ENCODE data around the gene LDLRAD4. TPM values are rescaled to one million over a fixed set of nuclear protein-coding genes. Genes with fewer than 3 reads are reported as not detected.

Gene LDLRAD4
- polyA plus RNA-seq, 1 donor = 9.1 TPM

DNA sequence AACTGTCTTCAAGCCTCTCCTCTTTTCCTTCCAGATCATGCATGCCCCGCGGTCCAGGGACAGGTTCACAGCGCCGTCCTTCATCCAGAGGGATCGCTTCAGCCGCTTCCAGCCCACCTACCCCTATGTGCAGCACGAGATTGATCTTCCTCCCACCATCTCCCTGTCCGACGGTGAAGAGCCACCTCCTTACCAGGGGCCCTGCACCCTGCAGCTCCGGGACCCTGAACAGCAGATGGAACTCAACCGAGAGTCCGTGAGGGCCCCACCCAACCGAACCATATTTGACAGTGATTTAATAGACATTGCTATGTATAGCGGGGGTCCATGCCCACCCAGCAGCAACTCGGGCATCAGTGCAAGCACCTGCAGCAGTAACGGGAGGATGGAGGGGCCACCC, 426.5 kb downstream of the LDLRAD4 start:
- Histone ChIP-seq H3K9me3 (ENCODE audit: control insufficient read depth, low read depth, low read length) (no peaks in the 10 kb centered on the region), H3K27me3 (ENCODE audit: control insufficient read depth, insufficient read depth, low read length) (peaks cover 13% of the 10 kb centered on the region), H3K4me3 (ENCODE audit: low read length) (no peak overlapping the region), H3K4me1 (ENCODE audit: control insufficient read depth, insufficient read depth, low read length) (no peaks in the 10 kb centered on the region), H3K27ac (ENCODE audit: low read length) (no peak overlapping the region), H3K36me3 (ENCODE audit: control insufficient read depth, insufficient read depth, low read length) (no peaks in the 10 kb centered on the region)
- no CpG with 5 or more reads among the region's 16 CpGs for WGBS (ENCODE audit: insufficient coverage, low lambda C conversion rate)
- DNase-seq = no peak

DNA sequence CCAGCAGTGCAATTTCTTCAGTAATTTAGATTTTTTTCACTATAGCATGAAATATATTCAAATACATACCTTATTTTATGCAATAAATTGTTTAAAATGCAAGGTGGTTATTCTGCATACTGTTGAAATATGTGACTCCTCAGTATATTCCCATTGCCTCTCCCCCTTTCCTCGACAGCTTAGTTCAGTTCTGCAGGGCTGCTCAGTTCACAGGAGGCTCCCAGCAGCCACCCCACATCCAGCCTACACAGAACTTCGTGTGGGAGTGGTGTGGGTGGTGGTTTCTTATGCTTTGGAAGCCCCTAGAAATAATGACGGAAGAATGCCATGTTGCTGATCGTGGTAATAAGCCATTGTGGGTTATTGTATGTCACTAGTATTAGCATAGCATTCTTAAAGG, 428.1 kb downstream of the LDLRAD4 start:
- DNase-seq = no peak

DNA sequence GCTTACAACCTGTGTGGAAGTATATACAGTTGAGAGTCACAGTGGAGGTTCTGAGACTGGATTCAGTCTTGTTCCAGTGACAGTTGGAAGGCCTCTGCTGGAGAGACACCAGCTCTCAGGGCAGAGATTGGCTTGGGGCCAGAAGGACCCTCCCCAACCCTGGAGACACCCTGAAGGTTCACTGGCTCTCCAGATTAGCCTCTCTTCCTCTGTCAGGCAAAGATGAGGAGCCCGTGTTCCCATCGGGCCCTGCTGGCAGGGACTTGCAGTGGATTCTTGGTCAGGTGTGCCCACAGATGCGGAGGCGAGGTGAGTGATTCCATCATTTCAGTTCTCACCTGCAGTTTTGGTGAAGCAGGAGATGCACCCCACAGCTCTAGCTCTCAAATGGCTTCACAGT, 429.2 kb downstream of the LDLRAD4 start:
- WGBS (ENCODE audit: insufficient coverage, low lambda C conversion rate) = no CpG with 5 or more reads among the region's 4 CpGs
- H3K36me3 ChIP-seq (ENCODE audit: control insufficient read depth, insufficient read depth, low read length) = no peaks in the 10 kb centered on the region

More for the DNA sequence above, 428.1 kb downstream of the LDLRAD4 start:
- no CpG with 5 or more reads among the region's 4 CpGs for WGBS (ENCODE audit: insufficient coverage, low lambda C conversion rate)
- Histone ChIP-seq H3K36me3 (ENCODE audit: control insufficient read depth, insufficient read depth, low read length) (no peaks in the 10 kb centered on the region), H3K4me1 (ENCODE audit: control insufficient read depth, insufficient read depth, low read length) (no peaks in the 10 kb centered on the region), H3K27me3 (ENCODE audit: control insufficient read depth, insufficient read depth, low read length) (peaks cover 8% of the 10 kb centered on the region), H3K27ac (ENCODE audit: low read length) (no peak overlapping the region), H3K9me3 (ENCODE audit: control insufficient read depth, low read depth, low read length) (no peaks in the 10 kb centered on the region), H3K4me3 (ENCODE audit: low read length) (no peak overlapping the region)

DNA sequence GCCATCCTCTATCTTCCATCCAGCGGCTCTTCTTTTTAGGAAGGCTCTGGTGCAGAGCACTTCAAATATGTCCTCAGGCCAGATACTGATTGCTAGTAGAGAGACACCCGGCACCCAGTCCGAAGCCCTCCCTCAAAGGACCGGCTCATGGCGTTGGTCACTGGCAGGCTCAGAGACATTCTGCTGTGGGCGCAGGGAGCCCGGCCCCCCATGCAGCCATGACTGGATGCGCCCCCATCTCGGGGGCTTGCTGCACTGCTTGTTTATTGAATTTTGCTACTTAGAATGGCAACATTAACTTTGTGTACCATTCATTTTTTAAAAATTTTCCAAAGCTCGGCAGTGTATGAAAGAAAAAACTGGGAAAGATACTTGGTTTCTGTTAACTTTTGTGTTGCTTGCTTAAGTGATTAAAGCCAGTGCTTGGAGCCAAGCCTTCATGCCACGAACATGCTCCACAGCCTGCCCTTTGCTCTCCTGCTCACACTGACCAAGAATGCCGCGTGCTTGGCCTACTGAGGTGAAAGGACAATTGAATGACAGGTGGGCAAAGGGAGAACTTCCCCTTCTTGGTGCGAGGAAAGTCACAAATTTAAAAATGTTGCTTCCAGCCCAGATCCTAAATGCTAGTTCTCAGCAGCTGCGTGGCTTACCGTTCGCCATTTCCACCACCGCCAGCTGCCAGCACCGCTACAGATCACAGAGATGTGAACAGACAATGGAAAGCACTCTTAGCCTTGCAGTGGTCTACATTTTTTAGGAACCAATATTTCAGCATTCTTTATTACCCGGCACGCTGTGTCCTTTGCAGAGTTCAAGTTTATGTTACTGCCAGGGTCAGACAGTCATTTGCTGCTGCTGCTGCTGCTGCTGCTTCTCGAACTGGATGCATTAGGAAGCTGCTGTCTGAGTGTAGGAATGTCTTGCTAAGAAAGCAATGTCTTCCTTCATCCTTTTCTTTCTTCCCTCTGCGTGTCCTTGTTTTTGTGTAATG, 431.1 kb downstream of the LDLRAD4 start:
- 100% methylated on average over 1 of the region's 23 CpGs for WGBS (ENCODE audit: insufficient coverage, low lambda C conversion rate)
- Histone ChIP-seq H3K9me3 (ENCODE audit: control insufficient read depth, low read depth, low read length) (no peaks in the 10 kb centered on the region), H3K4me3 (ENCODE audit: low read length) (no peak overlapping the region), H3K4me1 (ENCODE audit: control insufficient read depth, insufficient read depth, low read length) (no peaks in the 10 kb centered on the region), H3K36me3 (ENCODE audit: control insufficient read depth, insufficient read depth, low read length) (no peaks in the 10 kb centered on the region), H3K27ac (ENCODE audit: low read length) (no peak overlapping the region), H3K27me3 (ENCODE audit: control insufficient read depth, insufficient read depth, low read length) (peaks cover 8% of the 10 kb centered on the region)
- no peak for DNase-seq

More for the DNA sequence above, 429.2 kb downstream of the LDLRAD4 start:
- no peak overlapping the region for H3K27ac ChIP-seq (ENCODE audit: low read length)
- no peaks in the 10 kb centered on the region for H3K27me3 ChIP-seq (ENCODE audit: control insufficient read depth, insufficient read depth, low read length)
- no peaks in the 10 kb centered on the region for H3K4me1 ChIP-seq (ENCODE audit: control insufficient read depth, insufficient read depth, low read length)
- no peak overlapping the region for H3K4me3 ChIP-seq (ENCODE audit: low read length)
- H3K9me3 ChIP-seq (ENCODE audit: control insufficient read depth, low read depth, low read length) = no peaks in the 10 kb centered on the region
- no peak for DNase-seq

DNA sequence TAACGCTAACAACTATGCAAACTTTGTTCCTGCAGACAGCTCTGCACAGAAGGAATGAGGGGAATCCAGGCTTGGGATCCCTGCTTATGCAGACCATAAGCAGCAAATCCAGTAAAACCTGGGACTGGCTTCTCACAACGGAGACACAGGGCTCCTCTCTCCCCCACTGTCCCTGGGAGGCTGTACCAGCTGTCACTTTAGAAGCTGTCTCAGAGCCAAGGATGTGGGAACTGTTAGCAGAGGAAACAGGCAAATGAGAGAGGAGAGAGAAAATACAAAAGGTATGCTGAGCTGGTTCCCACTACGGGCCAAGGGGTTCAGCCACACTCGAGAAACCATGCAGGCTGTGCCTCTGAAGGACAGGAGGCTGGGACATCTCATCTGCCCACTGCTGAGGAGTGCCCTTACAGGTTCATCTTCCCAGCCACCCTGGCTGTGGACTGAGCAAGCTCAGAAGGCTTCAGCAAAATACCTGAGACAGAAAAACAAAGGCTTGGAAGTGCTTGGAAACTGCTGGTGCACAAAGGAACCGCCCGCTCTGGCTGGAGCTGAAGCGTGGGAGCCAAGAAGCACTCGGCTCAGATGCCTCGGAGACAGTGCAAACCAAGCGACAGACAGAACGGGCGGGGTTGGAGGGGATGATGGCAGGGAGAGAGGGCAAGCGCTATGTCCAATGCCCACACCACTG, 435.3 kb downstream of the LDLRAD4 start:
- WGBS (ENCODE audit: insufficient coverage, low lambda C conversion rate) = no CpG with 5 or more reads among the region's 13 CpGs
- Histone ChIP-seq H3K9me3 (ENCODE audit: control insufficient read depth, low read depth, low read length) (peaks cover 2% of the 10 kb centered on the region), H3K4me3 (ENCODE audit: low read length) (no peak overlapping the region), H3K4me1 (ENCODE audit: control insufficient read depth, insufficient read depth, low read length) (no peaks in the 10 kb centered on the region), H3K36me3 (ENCODE audit: control insufficient read depth, insufficient read depth, low read length) (no peaks in the 10 kb centered on the region), H3K27me3 (ENCODE audit: control insufficient read depth, insufficient read depth, low read length) (peaks cover 8% of the 10 kb centered on the region), H3K27ac (ENCODE audit: low read length) (no peak overlapping the region)
- DNase-seq = no peak

DNA sequence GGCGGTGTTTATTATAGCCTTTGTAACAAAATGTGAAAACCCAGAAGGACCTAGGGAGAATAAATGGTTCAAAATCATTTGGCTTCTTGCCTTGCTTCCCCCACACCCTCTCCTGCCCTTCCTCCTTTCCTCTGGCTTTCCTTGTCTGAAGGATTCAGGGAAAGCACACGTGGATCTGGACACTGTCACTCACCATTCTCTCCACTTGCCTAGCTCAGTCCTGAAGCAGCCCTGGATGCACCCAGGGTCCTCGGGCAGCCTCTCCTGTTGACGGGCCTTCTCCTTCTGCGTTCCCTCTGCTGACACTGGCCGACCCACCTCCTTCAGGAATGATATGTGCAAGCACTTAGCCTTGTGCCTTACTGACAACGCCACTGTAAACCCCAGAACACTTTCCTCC, 439.4 kb downstream of the LDLRAD4 start:
- peaks cover 2% of the 10 kb centered on the region for H3K9me3 ChIP-seq (ENCODE audit: control insufficient read depth, low read depth, low read length)
- 87% methylated on average over 3 of the region's 7 CpGs for WGBS (ENCODE audit: insufficient coverage, low lambda C conversion rate)
- no peaks in the 10 kb centered on the region for H3K36me3 ChIP-seq (ENCODE audit: control insufficient read depth, insufficient read depth, low read length)
- H3K4me3 ChIP-seq (ENCODE audit: low read length) = no peak overlapping the region
- no peak for DNase-seq
- peaks cover 8% of the 10 kb centered on the region for H3K27me3 ChIP-seq (ENCODE audit: control insufficient read depth, insufficient read depth, low read length)
- no peaks in the 10 kb centered on the region for H3K4me1 ChIP-seq (ENCODE audit: control insufficient read depth, insufficient read depth, low read length)
- H3K27ac ChIP-seq (ENCODE audit: low read length) = no peak overlapping the region

DNA sequence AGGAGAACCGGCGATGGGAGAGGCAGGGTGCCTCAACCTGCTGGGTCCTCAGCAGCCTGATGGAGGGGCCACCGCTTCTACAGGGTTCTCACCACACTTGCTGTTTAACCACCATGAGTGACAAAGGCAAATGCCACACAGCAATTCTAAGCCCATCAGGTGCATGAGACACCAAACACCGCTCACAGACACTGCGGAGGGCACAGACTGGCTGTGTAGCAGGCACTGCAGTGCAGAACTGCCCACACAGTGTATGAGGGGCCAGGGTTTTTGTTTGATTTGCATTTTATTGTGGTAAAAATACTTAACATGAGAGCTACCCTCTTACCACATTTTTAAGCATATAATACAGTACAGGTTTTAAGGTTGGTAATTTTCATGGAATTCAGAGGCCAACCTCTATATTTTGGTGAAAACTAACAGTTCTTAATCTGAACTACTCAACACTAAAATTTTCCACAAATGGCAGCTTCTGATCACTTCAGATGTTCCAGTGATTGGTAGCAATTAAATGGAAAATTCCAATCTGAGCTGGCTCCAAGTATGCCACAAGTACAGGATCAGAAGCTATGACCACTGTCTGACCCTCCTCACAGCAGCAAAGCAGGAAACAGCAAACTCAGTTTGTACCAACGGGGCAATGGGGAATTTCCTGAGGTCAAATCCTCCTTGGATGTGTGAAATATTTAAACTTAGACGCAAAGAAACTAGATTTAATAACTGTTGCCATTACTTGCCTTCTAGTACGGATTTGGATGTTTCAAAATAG, 440.1 kb downstream of the LDLRAD4 start:
- Histone ChIP-seq H3K27me3 (ENCODE audit: control insufficient read depth, insufficient read depth, low read length) (peaks cover 7% of the 10 kb centered on the region), H3K4me3 (ENCODE audit: low read length) (no peak overlapping the region), H3K36me3 (ENCODE audit: control insufficient read depth, insufficient read depth, low read length) (peaks cover 3% of the 10 kb centered on the region), H3K27ac (ENCODE audit: low read length) (no peak overlapping the region), H3K4me1 (ENCODE audit: control insufficient read depth, insufficient read depth, low read length) (no peaks in the 10 kb centered on the region), H3K9me3 (ENCODE audit: control insufficient read depth, low read depth, low read length) (peaks cover 2% of the 10 kb centered on the region)
- 50% methylated on average over 2 of the region's 8 CpGs for WGBS (ENCODE audit: insufficient coverage, low lambda C conversion rate)
- no peak for DNase-seq

DNA sequence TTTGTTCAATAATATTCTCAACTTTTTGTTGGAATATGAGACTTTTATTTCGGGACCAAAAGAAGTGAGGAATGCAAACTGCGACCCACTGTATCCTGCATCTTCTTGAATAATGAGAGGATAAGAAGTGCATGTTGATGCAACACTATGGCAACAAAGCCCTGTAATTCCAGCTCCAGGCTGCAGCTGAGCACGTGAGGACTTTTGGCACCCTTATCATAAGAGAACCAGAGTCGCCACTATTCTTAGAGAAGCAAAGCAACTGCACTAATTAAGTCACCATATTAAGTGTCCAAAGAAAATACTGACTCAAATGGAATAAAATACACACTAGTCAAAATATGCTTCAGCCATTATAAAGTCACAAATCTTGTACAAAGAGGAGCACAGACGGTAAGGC, 441.9 kb downstream of the LDLRAD4 start:
- no peaks in the 10 kb centered on the region for H3K9me3 ChIP-seq (ENCODE audit: control insufficient read depth, low read depth, low read length)
- no peaks in the 10 kb centered on the region for H3K4me1 ChIP-seq (ENCODE audit: control insufficient read depth, insufficient read depth, low read length)
- H3K27ac ChIP-seq (ENCODE audit: low read length) = no peak overlapping the region
- H3K27me3 ChIP-seq (ENCODE audit: control insufficient read depth, insufficient read depth, low read length) = no peaks in the 10 kb centered on the region
- WGBS (ENCODE audit: insufficient coverage, low lambda C conversion rate) = 80% methylated on average over 1 of the region's 5 CpGs
- H3K4me3 ChIP-seq (ENCODE audit: low read length) = no peak overlapping the region
- peaks cover 3% of the 10 kb centered on the region for H3K36me3 ChIP-seq (ENCODE audit: control insufficient read depth, insufficient read depth, low read length)
- peak in 1 of 2 donors; percentile 34 for DNase-seq

DNA sequence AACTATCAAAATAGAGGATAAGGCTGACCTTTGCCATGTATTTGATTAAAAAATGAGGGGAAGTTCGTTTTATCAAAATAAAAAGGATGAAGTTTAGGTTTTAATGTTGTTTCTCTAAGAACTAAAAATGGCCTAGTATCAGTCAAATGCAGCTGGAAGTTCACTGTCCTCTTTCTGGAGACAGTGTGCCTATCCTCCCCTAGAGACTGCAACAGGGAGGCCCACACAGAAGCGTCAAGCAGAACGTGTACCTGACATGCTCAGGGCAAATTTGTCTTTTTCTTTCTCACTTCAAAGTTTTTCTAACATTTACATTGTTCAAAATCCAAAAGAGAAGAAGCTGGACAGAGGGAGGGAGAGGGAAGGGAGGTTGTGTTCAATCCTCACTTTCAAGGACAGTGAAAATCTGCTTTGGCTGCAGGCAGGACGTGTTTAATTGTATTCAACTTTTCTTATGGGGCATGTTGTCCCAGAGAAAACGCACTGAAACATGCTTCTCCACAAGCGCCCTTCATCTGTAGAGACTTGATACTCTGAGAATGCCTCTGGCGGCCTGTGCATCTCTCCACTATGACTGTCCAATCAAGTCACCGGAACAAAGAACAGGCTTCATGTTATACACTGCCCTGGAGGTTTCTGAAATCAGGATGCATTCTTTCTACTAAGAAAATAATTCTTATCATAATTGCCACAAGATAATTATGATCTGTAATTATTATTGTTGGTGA, 442.7 kb downstream of the LDLRAD4 start:
- no peak overlapping the region for H3K27ac ChIP-seq (ENCODE audit: low read length)
- no peaks in the 10 kb centered on the region for H3K4me1 ChIP-seq (ENCODE audit: control insufficient read depth, insufficient read depth, low read length)
- peaks cover 5% of the 10 kb centered on the region for H3K36me3 ChIP-seq (ENCODE audit: control insufficient read depth, insufficient read depth, low read length)
- no peak for DNase-seq
- H3K4me3 ChIP-seq (ENCODE audit: low read length) = no peak overlapping the region
- WGBS (ENCODE audit: insufficient coverage, low lambda C conversion rate) = 83% methylated on average over 1 of the region's 8 CpGs
- no peaks in the 10 kb centered on the region for H3K9me3 ChIP-seq (ENCODE audit: control insufficient read depth, low read depth, low read length)
- H3K27me3 ChIP-seq (ENCODE audit: control insufficient read depth, insufficient read depth, low read length) = no peaks in the 10 kb centered on the region

All from large intestine (tissue), 3 donors.